SK-N-SH treated with all-trans-retinoic acid at 6 μM for 48 hours (cell line): ENCODE measurements around the gene UNC93B1.

Experiments used
- OSR1 ChIP-seq: fragments of 250-450 bp; sonication (Bioruptor Pico); IDR thresholded peaks from 2 replicates; pipeline ENCODE4 v1.8.0; 2022; ENCODE audit warnings: moderate library complexity, mild to moderate bottlenecking, inconsistent platforms
- PATZ1 ChIP-seq: fragments of 250-450 bp; sonication (Bioruptor Pico); IDR thresholded peaks from 2 replicates; pipeline ENCODE4 v1.8.0; 2020; ENCODE audit warnings: mild to moderate bottlenecking, moderate library complexity, borderline replicate concordance
- TSHZ2 ChIP-seq: fragments of 250-450 bp; sonication (Bioruptor Pico); IDR thresholded peaks from 2 replicates; pipeline ENCODE4 v1.5.0; 2020; ENCODE audit warnings: mild to moderate bottlenecking, moderate library complexity

GRCh38 chr11:68020575-68020974 lies 16.7 kb upstream of the UNC93B1 start:
- TF ChIP-seq TSHZ2 (CRISPR knock-in tag) (no peak), OSR1 (no peak), PATZ1 (CRISPR knock-in tag) (no peak)
